Loucy (cell line): ENCODE data around the gene KCNAB3.

Source experiments
- CTCF ChIP-seq: fragments of 200-600 bp; sonication (generic); conservative IDR thresholded peaks from 2 replicates; pipeline ENCODE4 v1.5.1; 2014; ENCODE audit warnings: mild to moderate bottlenecking, antibody characterized with exemption, low read length
- EZH2phosphoT487 ChIP-seq: fragments of 200-600 bp; IDR thresholded peaks from 2 replicates; pipeline ENCODE4 v1.6.1; 2018; ENCODE audit warnings: antibody characterized with exemption, mild to moderate bottlenecking, moderate library complexity, borderline replicate concordance

- no peak for TF ChIP-seq CTCF
- no peak for TF ChIP-seq EZH2phosphoT487
Measured at GRCh38 chr17:7971651-7972050, 42.0 kb upstream of the KCNAB3 start.
